ENCODE measurements around the gene ESYT3.

GRCh38 chr3:138408751-138409570, 25.5 kb upstream of the ESYT3 start:
- TF ChIP-seq POLR2A (IDR thresholded peaks at IDR 0.05; ENCODE audit: control extremely low read depth in 1 of 2, low read depth in 2 of 2, low read length in 2 of 2) (no peak), SAP30 (IDR thresholded peaks at IDR 0.05; ENCODE audit: insufficient read depth, insufficient replicate concordance, low read length) (no peak), TAF1 (IDR thresholded peaks at IDR 0.05; ENCODE audit: low read depth, low read length) (no peak), ATF3 (IDR thresholded peaks at IDR 0.05; ENCODE audit: insufficient read depth, low read depth, low read length) (no peak), SP2 (IDR thresholded peaks at IDR 0.05; ENCODE audit: low read length) (no peak), CEBPB (IDR thresholded peaks at IDR 0.05; ENCODE audit: low read depth, low read length) (no peak), JUND (IDR thresholded peaks at IDR 0.05; ENCODE audit: low read length) (no peak), ASH2L (IDR thresholded peaks at IDR 0.05; ENCODE audit: low read length) (peak; percentile 48), PHF8 (conservative IDR thresholded peaks at IDR 0.05; ENCODE audit: low read depth, low read length) (no peak), FOSL1 (IDR thresholded peaks at IDR 0.05; ENCODE audit: insufficient read depth, low read depth, low read length) (no peak), CTCF (IDR thresholded peaks at IDR 0.05; ENCODE audit: control extremely low read depth in 1 of 3, insufficient read depth in 1 of 3, low read depth in 1 of 3, low read length in 3 of 3) (no peak), E2F6 (IDR thresholded peaks at IDR 0.05) (peak; percentile 71), SUZ12 (IDR thresholded peaks at IDR 0.05; ENCODE audit: low read length) (no peak), CTBP2 (IDR thresholded peaks at IDR 0.05; ENCODE audit: borderline replicate concordance, insufficient read depth, insufficient read length, low read length) (no peak)

Data from H1 (cell line).